Measurements from ENCODE around the gene ACBD5.

The ACBD5 gene

GRCh38 chr10:27153329-27153728 is 87.3 kb downstream of the ACBD5 start:
- Histone ChIP-seq H3K14ac (ENCODE audit: low read length) (no peak overlapping the region), H3K4ac (ENCODE audit: low read depth, low read length) (peak overlapping the region; percentile 99), H3K9ac (ENCODE audit: low read length) (peak overlapping the region; percentile 97), H3K4me1 (ENCODE audit: control insufficient read depth in 1 of 2, insufficient read depth in 2 of 2, low read length in 2 of 2) (peaks cover 0 to 5% of the 10 kb centered on the region in 2 experiments), H4K8ac (ENCODE audit: low read depth, low read length) (no peak overlapping the region), H2AFZ (ENCODE audit: insufficient read depth, low read length, poor library complexity) (no peak overlapping the region), H2AK5ac (ENCODE audit: low read length) (no peak overlapping the region), H3K4me3 (ENCODE audit: low read depth, low read length) (no peak overlapping the region), H4K91ac (ENCODE audit: low read depth, low read length) (no peak overlapping the region), H2BK5ac (ENCODE audit: low read depth, low read length, poor library complexity) (no peak overlapping the region), H2BK120ac (ENCODE audit: insufficient read depth, low read length, poor library complexity) (no peak overlapping the region), H3K27me3 (ENCODE audit: insufficient read depth, low read length) (no peaks in the 10 kb centered on the region), H4K12ac (ENCODE audit: low read depth, low read length) (no peak overlapping the region), H3K27ac (ENCODE audit: low read depth, low read length) (no peak overlapping the region), H3K79me1 (ENCODE audit: low read length) (peaks cover 16% of the 10 kb centered on the region), H2BK12ac (ENCODE audit: low read length) (no peak overlapping the region), H3K18ac (ENCODE audit: low read length) (no peak overlapping the region), H3K36me3 (ENCODE audit: control insufficient read depth in 1 of 2, insufficient read depth in 2 of 2, low read length in 2 of 2) (peaks cover 6 to 7% of the 10 kb centered on the region in 2 experiments), H3K4me2 (ENCODE audit: low read length) (peak overlapping the region; percentile 77), H3K9me3 (ENCODE audit: insufficient read depth, low read depth, low read length) (no peaks in the 10 kb centered on the region), H3K23ac (ENCODE audit: low read length) (no peak overlapping the region), H3K79me2 (ENCODE audit: control insufficient read depth, insufficient read depth, low read length, poor library complexity) (peaks cover 13% of the 10 kb centered on the region)
- no peak for DNase-seq
- WGBS (ENCODE audit: extremely low coverage, insufficient coverage, insufficient read length) = no CpG with 5 or more reads among the region's 6 CpGs

GRCh38 chr10:27152687-27153086 is 87.9 kb downstream of the ACBD5 start:
- peaks cover 5 to 11% of the 10 kb centered on the region in 2 experiments for H3K36me3 ChIP-seq (ENCODE audit: control insufficient read depth in 1 of 2, insufficient read depth in 2 of 2, low read length in 2 of 2)
- H3K18ac ChIP-seq (ENCODE audit: low read length) = no peak overlapping the region
- peak overlapping the region; percentile 49 for H3K4me2 ChIP-seq (ENCODE audit: low read length)

GRCh38 chr10:27150261-27150660 is 90.3 kb downstream of the ACBD5 start:
- Histone ChIP-seq H3K79me2 (ENCODE audit: control insufficient read depth, insufficient read depth, low read length, poor library complexity) (peaks cover 13% of the 10 kb centered on the region), H3K14ac (ENCODE audit: low read length) (no peak overlapping the region), H3K23ac (ENCODE audit: low read length) (no peak overlapping the region), H2AFZ (ENCODE audit: insufficient read depth, low read length, poor library complexity) (no peak overlapping the region), H4K8ac (ENCODE audit: low read depth, low read length) (no peak overlapping the region), H2BK12ac (ENCODE audit: low read length) (no peak overlapping the region), H3K4me1 (ENCODE audit: control insufficient read depth in 1 of 2, insufficient read depth in 2 of 2, low read length in 2 of 2) (no peaks in the 10 kb centered on the region), H3K79me1 (ENCODE audit: low read length) (peaks cover 10% of the 10 kb centered on the region), H3K9ac (ENCODE audit: low read length) (no peak overlapping the region), H3K36me3 (ENCODE audit: control insufficient read depth in 1 of 2, insufficient read depth in 2 of 2, low read length in 2 of 2) (peaks cover 11 to 21% of the 10 kb centered on the region in 2 experiments), H3K18ac (ENCODE audit: low read length) (no peak overlapping the region), H3K4me3 (ENCODE audit: low read depth, low read length) (no peak overlapping the region), H2BK120ac (ENCODE audit: insufficient read depth, low read length, poor library complexity) (no peak overlapping the region), H2AK5ac (ENCODE audit: low read length) (no peak overlapping the region), H3K9me3 (ENCODE audit: insufficient read depth, low read depth, low read length) (no peaks in the 10 kb centered on the region), H3K27ac (ENCODE audit: low read depth, low read length) (no peak overlapping the region), H3K4ac (ENCODE audit: low read depth, low read length) (peak overlapping the region; percentile 82), H4K91ac (ENCODE audit: low read depth, low read length) (no peak overlapping the region), H4K12ac (ENCODE audit: low read depth, low read length) (no peak overlapping the region), H3K27me3 (ENCODE audit: insufficient read depth, low read length) (no peaks in the 10 kb centered on the region), H2BK5ac (ENCODE audit: low read depth, low read length, poor library complexity) (no peak overlapping the region), H3K4me2 (ENCODE audit: low read length) (no peak overlapping the region)
- WGBS (ENCODE audit: extremely low coverage, insufficient coverage, insufficient read length) = no CpG with 5 or more reads among the region's 1 CpG
- peak; percentile 51 to 68 for DNase-seq

More at GRCh38 chr10:27152687-27153086, 87.9 kb downstream of the ACBD5 start:
- no peaks in the 10 kb centered on the region for H3K27me3 ChIP-seq (ENCODE audit: insufficient read depth, low read length)
- H4K91ac ChIP-seq (ENCODE audit: low read depth, low read length) = no peak overlapping the region
- H2AFZ ChIP-seq (ENCODE audit: insufficient read depth, low read length, poor library complexity) = no peak overlapping the region
- no peak overlapping the region for H4K12ac ChIP-seq (ENCODE audit: low read depth, low read length)
- H3K4me3 ChIP-seq (ENCODE audit: low read depth, low read length) = no peak overlapping the region
- no peak overlapping the region for H3K14ac ChIP-seq (ENCODE audit: low read length)
- peaks cover 16% of the 10 kb centered on the region for H3K79me1 ChIP-seq (ENCODE audit: low read length)
- H2BK120ac ChIP-seq (ENCODE audit: insufficient read depth, low read length, poor library complexity) = no peak overlapping the region
- no peak overlapping the region for H2BK12ac ChIP-seq (ENCODE audit: low read length)
- H3K4ac ChIP-seq (ENCODE audit: low read depth, low read length) = peak overlapping the region; percentile 70
- no peak overlapping the region for H2AK5ac ChIP-seq (ENCODE audit: low read length)
- peaks cover 0 to 5% of the 10 kb centered on the region in 2 experiments for H3K4me1 ChIP-seq (ENCODE audit: control insufficient read depth in 1 of 2, insufficient read depth in 2 of 2, low read length in 2 of 2)
- no peak overlapping the region for H3K27ac ChIP-seq (ENCODE audit: low read depth, low read length)
- H3K9me3 ChIP-seq (ENCODE audit: insufficient read depth, low read depth, low read length) = no peaks in the 10 kb centered on the region
- no peak for DNase-seq
- peaks cover 13% of the 10 kb centered on the region for H3K79me2 ChIP-seq (ENCODE audit: control insufficient read depth, insufficient read depth, low read length, poor library complexity)
- H2BK5ac ChIP-seq (ENCODE audit: low read depth, low read length, poor library complexity) = no peak overlapping the region
- no peak overlapping the region for H4K8ac ChIP-seq (ENCODE audit: low read depth, low read length)
- no peak overlapping the region for H3K23ac ChIP-seq (ENCODE audit: low read length)
- H3K9ac ChIP-seq (ENCODE audit: low read length) = no peak overlapping the region

- no peak overlapping the region for H2AK5ac ChIP-seq (ENCODE audit: low read length)
- H4K8ac ChIP-seq (ENCODE audit: low read depth, low read length) = no peak overlapping the region
- no peak overlapping the region for H3K14ac ChIP-seq (ENCODE audit: low read length)
- H3K79me2 ChIP-seq (ENCODE audit: control insufficient read depth, insufficient read depth, low read length, poor library complexity) = peaks cover 5% of the 10 kb centered on the region
- H3K4me2 ChIP-seq (ENCODE audit: low read length) = no peak overlapping the region
- H2BK5ac ChIP-seq (ENCODE audit: low read depth, low read length, poor library complexity) = no peak overlapping the region
- no peaks in the 10 kb centered on the region for H3K4me1 ChIP-seq (ENCODE audit: control insufficient read depth in 1 of 2, insufficient read depth in 2 of 2, low read length in 2 of 2)
- H3K79me1 ChIP-seq (ENCODE audit: low read length) = no peaks in the 10 kb centered on the region
- H2BK120ac ChIP-seq (ENCODE audit: insufficient read depth, low read length, poor library complexity) = no peak overlapping the region
- no peak overlapping the region for H3K4me3 ChIP-seq (ENCODE audit: low read depth, low read length)
- H3K36me3 ChIP-seq (ENCODE audit: control insufficient read depth in 1 of 2, insufficient read depth in 2 of 2, low read length in 2 of 2) = peaks cover 22 to 28% of the 10 kb centered on the region in 2 experiments
- H4K91ac ChIP-seq (ENCODE audit: low read depth, low read length) = no peak overlapping the region
- H2BK12ac ChIP-seq (ENCODE audit: low read length) = no peak overlapping the region
- H3K9me3 ChIP-seq (ENCODE audit: insufficient read depth, low read depth, low read length) = no peaks in the 10 kb centered on the region
- WGBS (ENCODE audit: extremely low coverage, insufficient coverage, insufficient read length) = no CpG with 5 or more reads among the region's 5 CpGs
- no peak overlapping the region for H3K23ac ChIP-seq (ENCODE audit: low read length)
- no peak overlapping the region for H3K27ac ChIP-seq (ENCODE audit: low read depth, low read length)
- no peaks in the 10 kb centered on the region for H3K27me3 ChIP-seq (ENCODE audit: insufficient read depth, low read length)
- no peak overlapping the region for H3K9ac ChIP-seq (ENCODE audit: low read length)
- DNase-seq = no peak
- H3K4ac ChIP-seq (ENCODE audit: low read depth, low read length) = no peak overlapping the region
- H3K18ac ChIP-seq (ENCODE audit: low read length) = no peak overlapping the region
- no peak overlapping the region for H2AFZ ChIP-seq (ENCODE audit: insufficient read depth, low read length, poor library complexity)
- no peak overlapping the region for H4K12ac ChIP-seq (ENCODE audit: low read depth, low read length)
These were observed 92.9 kb downstream of the ACBD5 start for GRCh38 chr10:27147701-27148100.
